GM12874 (cell line): Measurements from ENCODE around the gene DIPK1A.

Experiments used
- TF ChIP-seq, protein P1 (sequence below): IDR thresholded peaks from 2 replicates; pipeline ENCODE4 v1.5.1; 2011; ENCODE audit warnings: low read depth, mild to moderate bottlenecking, control low read depth, low read length, moderate library complexity; ENCODE audit not compliant: insufficient read depth

The DIPK1A gene

DNA sequence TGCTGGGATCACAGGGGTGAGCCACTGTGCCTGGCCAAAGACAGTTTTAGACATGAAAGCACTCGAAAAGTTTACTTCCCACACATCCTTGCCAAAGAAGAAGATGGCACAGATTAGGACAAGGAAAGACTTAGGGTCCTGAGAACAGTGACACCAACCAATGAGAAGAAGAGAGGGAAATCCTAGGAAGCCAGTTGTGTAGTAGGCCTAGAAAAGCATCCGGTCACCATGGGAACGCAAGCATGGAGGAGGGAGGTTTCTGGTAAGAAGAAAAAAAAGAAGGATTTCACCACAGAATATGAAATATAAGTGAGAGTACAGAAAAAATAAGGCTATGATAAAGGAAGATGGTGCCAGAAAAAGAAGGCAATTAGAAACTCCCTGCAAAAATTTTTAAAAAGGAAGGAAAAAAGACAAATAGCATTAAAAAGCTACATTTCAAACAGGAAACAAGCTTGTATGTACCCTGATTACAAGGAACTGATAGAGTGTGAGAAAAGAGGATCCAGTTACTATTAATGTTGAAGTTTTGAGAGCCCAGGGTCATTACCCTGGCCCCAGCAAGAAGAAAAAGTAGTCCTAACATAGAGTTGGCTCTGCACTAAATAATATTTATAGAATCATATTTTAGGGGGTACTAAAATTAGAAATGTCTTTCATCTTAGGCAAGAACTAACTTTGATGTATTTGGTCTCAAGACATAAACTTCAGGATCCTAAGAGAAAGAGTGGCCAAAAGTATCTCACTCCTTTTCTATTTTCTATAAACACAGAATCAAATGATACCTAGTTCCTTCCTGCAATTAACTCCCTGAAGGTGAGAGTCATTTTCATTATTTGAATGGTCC lies 16.1 kb downstream of the DIPK1A start:
- TF ChIP-seq, protein P1, sequence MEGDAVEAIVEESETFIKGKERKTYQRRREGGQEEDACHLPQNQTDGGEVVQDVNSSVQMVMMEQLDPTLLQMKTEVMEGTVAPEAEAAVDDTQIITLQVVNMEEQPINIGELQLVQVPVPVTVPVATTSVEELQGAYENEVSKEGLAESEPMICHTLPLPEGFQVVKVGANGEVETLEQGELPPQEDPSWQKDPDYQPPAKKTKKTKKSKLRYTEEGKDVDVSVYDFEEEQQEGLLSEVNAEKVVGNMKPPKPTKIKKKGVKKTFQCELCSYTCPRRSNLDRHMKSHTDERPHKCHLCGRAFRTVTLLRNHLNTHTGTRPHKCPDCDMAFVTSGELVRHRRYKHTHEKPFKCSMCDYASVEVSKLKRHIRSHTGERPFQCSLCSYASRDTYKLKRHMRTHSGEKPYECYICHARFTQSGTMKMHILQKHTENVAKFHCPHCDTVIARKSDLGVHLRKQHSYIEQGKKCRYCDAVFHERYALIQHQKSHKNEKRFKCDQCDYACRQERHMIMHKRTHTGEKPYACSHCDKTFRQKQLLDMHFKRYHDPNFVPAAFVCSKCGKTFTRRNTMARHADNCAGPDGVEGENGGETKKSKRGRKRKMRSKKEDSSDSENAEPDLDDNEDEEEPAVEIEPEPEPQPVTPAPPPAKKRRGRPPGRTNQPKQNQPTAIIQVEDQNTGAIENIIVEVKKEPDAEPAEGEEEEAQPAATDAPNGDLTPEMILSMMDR: no peak

DNA sequence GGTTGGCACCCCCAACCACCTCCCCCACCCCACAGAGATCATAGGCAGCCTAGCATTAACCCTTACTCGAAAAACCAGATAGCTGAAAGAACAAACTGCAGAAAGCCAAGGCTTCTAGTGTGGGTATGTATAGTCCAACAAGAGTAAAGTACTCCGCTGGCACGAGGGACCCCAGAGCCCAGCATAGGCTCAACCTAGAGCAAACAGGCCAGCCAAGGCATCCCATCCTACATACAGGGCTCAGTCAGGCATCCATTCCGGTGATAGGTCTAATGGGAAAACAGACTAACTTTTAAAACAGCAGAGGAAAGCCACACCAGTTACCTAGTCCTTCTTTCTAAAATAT lies 17.8 kb downstream of the DIPK1A start:
- TF ChIP-seq, protein P1: no peak

DNA sequence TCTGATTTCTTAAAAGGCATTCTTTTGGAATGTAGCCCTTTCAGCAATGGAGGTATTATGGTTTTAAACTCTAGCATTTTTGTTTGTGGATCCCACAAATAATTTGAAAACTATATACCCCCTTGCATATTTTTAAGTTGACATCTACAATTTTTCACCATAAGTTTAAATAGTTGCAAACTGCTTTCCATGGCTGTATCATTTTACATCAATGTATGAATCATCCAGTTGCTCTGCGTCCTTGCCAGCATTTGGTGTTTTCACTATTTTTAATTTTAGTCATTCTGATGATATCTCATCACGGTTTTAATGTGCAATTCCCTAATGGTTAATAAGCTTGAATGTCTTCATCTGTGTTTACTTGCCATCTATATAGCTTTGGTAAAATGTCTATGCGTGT lies 20.7 kb downstream of the DIPK1A start:
- TF ChIP-seq, protein P1: no peak

DNA sequence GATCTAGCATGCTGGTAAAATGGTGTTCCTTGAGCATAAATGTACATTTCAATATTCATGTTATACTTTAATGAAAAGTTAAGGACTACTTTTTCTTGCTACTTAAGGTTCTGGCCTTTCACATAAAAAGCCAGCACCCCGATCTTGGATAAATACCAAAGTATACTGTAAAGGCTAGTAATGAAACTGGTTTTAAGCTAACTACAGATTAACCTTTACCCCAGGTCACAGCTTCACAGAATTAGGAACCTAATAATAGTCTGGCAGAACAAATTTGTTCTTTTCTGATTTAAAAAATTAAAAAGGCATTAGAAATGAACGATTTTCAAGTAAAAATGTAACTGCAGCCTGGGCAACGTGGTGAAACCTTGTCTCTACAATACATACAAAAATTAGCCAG lies 23.5 kb downstream of the DIPK1A start:
- TF ChIP-seq, protein P1: no peak

DNA sequence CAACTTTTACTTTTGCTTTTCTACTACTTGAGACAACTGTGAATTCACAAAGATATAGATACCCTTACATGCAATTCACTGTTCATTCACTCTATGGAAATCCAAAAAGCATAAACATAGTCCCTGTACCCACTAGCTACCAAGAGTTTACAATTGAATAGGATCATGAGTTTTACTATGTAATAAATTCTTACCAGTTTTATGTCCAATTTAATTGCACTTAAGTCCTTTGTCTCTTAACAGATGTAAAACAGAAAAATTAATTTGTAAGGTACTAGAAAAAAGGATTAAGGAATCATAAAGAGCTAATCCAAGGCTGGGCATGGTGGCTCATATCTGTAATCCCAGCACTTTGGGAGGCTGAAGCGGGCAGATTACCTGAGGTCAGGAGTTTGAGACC lies 24.4 kb downstream of the DIPK1A start:
- TF ChIP-seq, protein P1: no peak

DNA sequence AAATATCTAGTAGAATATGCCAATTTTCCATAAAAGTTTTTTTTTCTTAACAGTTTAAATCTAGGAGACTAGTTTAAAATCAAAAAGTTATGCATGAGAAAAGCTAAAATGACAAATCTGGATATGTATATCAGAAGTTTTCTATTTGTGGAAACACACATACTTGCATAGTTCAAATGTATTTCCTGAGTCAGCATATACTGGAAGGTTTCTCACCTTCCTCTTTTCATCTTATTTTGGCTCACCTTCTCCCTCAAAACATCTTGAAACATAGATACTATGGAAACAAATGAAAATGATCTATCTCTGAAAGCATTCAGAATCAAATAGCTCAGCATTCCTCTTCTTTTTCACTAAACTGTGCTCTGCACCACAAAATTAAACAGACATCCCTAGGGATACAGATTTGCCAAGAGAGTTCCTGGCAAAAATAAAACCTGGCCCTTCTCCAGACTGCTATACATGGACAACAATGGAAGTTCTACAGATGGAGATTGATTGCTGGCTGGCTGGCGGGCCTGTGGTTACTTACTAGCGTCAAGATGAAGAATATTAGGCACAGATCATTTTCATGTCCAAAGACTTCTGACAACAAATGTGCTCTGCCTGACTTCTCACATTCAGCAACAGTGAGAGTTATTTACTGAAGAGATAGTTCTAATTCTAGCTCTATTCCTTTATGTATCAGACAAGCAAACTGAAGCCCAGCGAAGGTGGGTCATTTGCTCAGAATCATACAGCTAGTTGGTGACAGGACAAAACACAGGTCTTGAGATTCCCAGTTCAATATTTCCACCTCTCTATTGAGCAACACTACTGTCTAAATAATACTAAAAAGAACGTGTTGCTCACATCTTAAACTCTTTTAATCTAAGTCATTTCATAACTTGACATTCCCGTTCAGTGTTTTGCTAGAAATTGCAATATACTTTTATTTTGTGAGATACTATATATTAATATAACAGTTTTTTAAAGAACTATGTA lies 26.6 kb downstream of the DIPK1A start:
- TF ChIP-seq, protein P1: no peak

DNA sequence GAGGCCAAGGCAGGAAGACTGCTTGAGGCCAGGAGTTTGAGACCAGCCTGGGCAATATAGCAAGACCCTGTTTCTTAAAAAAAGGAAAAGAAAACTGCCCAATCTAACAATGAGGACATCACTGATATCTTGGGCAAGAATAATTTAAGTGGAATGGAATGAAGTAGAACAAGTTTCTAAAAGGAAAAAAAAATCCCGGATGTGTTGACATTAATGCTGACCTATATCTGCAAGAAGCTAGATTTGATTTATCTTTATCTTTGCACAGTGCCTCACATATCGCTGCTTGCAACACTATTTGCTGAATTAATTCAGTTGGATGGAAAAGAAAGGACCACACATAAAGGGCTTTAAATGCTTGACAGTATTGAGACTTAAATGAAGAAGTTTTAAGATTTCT lies 27.8 kb downstream of the DIPK1A start:
- TF ChIP-seq, protein P1: no peak
